ENCODE measurements around the gene KANSL1.

KANSL1 gene

DNA sequence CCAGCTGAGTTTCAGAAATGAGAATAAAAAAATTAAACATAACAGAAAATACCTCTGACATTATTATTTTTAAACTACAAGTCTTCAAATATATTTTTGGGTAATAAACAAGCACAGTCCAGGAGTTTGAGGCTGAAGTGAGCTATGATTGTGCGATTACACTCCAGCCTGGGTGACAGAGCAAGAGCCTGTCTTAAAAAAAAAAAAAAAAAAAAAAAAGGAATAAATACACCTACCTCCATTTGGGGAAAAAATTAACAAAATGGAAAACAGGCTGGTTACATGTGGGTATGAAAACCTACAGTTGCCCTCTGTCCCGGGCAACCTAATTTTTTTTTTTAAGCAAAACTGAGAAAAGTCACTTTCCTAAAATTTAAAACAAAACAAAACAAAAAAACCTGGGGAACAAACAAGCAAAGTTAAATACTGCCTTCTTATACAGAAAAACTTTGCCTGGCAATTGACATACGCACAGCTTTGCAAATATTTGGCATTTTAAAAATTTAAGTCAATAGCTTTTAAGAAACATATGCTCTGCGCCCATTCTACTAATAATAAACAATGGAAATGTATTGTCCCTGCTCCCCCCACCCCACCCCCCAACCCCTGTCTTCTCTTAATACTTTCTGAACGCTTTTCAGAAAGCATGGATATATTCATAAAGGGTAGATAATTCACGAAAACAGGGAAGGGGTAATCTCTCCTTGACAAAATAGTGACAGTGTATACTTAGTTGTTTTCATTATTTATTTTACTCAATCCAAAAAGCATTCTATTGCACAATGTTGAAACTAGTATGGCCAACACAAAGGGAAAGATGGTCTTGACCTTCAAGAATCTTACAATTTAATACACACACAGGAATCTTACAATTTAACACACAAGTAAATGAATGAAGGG, 112.9 kb downstream of the KANSL1 start:
- DNase-seq: no peak

DNA sequence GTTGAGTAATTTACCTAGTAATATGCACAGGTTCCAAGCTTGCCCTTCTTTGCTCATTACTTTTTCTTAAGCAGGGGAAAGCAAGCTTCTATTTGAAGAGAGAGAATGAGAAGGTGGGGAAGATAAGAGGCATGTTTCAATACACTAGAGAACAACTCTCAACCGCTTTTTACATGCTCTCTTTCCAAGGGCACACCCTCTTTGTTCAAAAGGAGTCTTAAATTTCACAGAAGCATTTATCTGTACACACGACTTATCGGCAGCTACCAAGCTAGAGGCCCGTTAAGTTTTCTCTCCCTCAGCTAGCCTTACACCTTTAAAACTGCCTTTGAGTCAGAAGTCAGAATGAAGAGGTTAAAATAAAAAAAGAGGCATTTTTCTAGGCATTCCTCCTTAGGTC, 114.6 kb downstream of the KANSL1 start:
- DNase-seq: no peak

GRCh38 chr17:46074540-46074939, 118.7 kb downstream of the KANSL1 start:
- DNase-seq: no peak

- no peak for DNase-seq
These were observed 120.2 kb downstream of the KANSL1 start for GRCh38 chr17:46072998-46073397.

DNA sequence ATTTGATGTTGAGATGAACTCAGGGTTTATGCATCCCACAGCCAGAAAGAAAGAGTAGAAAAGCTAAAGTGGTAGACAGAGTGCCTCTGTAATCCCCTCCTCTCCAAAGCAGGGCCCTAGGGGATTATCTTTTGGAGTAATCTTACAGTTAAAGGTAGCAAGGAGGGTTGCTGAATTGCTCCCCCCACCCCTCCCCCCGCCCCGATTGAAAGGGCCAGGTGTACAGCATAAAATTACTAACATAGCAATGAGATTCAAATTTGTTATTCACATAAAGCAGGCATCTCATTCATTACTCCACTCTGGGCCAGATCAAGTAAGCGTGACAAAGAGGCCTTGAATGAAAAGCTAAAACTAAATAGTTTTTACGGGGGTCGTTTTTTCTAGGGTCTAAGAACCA, 121.4 kb downstream of the KANSL1 start:
- no peak for DNase-seq

GRCh38 chr17:46064460-46064859, 128.8 kb downstream of the KANSL1 start:
- no peak for DNase-seq

- no peak for DNase-seq
These were observed 130.0 kb downstream of the KANSL1 start for GRCh38 chr17:46063241-46063640.

DNA sequence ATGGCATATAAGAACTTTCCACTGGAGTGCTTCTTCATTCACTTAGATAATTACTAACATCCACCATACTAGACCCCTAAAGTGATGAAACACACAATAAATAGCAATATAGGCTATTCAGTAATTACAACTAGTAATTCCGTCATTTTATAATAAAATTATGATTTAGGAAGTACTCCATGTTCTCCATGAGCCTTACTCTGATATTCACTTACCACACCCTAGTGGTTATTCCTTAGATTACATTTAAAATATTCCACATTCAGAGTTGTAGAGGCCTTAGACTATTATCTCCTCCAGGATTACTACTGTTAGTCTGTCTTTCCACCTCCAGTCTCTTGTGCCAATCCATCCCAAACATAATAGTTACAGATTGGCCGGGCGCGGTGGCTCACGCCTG, 131.8 kb downstream of the KANSL1 start:
- DNase-seq: no peak

DNA sequence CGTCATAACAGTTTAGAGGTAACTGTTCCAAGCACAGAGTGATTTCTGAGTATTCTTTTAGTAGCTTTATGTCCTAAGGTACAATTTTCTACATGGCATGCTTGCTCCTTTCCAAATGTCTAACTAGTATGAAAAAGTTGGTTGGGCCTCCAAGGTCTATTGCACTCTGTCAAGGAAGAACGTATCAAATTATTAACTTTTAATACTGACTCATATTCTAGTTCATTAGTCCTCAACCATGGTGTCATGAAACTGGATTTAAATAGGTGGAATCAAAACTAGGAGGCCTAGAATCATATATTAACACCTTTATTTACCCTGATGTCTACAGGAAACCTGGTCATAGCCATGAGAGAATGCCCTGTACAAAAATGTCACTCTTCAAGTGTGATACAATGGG, 132.8 kb downstream of the KANSL1 start:
- DNase-seq: no peak

DNA sequence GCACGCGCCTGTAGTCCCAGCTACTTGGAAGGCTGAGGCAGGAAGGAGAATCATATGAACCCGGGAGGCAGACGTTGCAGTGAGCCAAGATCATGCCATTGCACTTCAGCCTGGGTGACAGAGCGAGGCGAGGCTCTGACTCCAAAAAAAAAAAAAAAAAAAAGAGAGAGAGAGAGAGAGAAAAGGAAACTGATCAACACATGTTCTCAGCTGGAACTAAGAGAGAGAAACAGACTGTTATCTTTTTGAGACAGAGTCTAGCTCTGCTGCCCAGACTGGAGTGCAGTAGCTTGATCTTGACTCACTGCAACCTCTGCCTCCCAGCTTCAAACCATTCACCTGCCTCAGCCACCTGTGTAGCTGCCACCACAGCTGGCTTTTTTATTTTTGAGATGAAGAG, 133.7 kb downstream of the KANSL1 start:
- DNase-seq: no peak

- DNase-seq: no peak
These were observed 135.9 kb downstream of the KANSL1 start for GRCh38 chr17:46057366-46057765.

GRCh38 chr17:46056800-46057304, 136.4 kb downstream of the KANSL1 start:
- no peak for DNase-seq

- no peak for DNase-seq
These were observed 139.2 kb downstream of the KANSL1 start for GRCh38 chr17:46053911-46054534.

GRCh38 chr17:46049656-46050055, 143.6 kb downstream of the KANSL1 start:
- no peak for DNase-seq

DNA sequence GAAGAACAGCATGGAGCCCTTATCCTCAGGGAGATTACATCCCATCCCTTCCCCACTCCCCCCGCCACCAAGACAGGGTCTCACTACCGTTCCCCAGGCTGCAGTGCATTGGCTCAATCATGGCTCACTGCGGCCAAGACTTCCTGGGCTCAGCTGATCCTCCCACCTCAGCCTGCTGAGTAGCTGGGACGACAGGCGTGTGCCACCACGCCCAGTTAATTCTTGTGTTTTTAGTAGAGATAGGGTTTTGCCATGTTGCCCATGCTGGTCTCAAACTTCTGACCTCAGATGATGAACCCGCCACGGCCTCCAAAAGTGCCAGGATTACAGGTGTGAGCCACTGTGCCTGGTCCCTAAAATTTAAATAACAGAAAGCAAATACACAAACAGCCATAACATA, 145.4 kb downstream of the KANSL1 start:
- no peak for DNase-seq

- no peak for DNase-seq
These were observed 145.8 kb downstream of the KANSL1 start for GRCh38 chr17:46047398-46047797.

GRCh38 chr17:46046957-46047356, 146.3 kb downstream of the KANSL1 start:
- no peak for DNase-seq

DNA sequence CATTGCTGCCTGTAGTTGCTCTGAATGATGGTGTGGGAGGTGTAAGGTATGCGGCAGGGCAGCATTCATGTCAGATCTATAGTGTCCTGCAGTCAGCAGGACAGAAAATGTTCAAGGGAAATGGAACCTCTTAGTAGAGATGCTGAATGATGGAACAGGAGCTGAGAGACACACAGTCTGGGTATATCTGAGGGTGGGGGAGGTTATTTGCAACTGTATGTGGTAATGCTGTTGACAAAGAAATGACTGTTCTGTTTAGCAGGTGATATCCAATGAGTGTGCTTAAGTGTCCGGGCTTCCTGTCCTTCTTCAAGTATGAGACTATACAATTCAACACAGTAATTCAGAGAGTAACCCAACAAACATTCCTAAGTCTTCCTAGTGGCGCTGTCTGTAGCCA, 147.6 kb downstream of the KANSL1 start:
- DNase-seq: no peak

DNA sequence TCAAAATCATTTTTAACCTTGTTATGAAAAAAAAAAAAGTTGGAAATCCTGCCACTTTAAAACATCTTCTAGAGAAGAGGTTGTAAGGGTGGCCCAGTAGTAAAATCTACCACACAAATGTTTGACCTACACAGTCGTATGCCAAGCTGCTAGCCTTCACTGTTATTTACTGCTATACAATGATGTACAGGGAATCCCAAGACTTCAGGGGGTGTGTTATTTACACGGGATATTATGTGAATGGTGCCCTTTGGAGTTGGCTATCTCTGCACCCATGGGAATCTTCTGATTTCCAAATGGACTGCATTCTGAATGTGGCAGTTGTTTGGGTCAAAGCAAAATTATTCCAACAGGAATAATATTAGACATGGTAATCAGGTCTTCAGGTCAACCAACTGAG, 148.2 kb downstream of the KANSL1 start:
- DNase-seq: no peak

GRCh38 chr17:46044286-46044928, 148.8 kb downstream of the KANSL1 start:
- DNase-seq: peak in 38 of 58 donors; percentile 13 to 88 (median 54)

GRCh38 chr17:46043606-46044005, 149.6 kb downstream of the KANSL1 start:
- DNase-seq: no peak

DNA sequence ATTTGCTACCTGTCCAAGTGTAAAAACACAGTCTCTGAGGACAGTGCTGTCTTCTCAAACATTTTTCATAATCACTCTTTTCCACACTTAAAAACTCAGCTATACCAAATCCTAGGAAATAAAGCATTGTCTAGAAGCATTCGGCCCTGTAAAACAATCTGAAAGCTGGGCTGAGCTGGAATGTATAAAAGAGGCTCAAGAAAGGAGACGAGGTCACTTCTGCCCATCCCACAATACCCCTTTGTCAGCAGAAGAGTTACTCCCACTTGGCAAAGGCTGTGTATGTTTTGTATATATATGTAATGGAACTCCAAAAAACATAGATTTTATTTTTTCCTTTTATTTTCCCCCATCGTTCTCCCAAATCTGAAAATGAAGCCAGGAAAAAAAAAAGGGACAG, 150.3 kb downstream of the KANSL1 start:
- no peak for DNase-seq

Data from anterior cingulate cortex (tissue), 58 donors.